Coronary artery (tissue), 2 donors: Measurements from ENCODE around the gene MTMR3.

ENCODE experiments used
- DNase-seq: peaks from one replicate; pipeline ENCODE4 v3.0.0-alpha.2; 2017; ENCODE audit warnings: low spot score
- H3K27ac ChIP-seq, 2 donors: fragments of 200-600 bp; sonication (generic); one replicate each; pipeline ENCODE4 v1.5.1; 2016 to 2019
- H3K4me3 ChIP-seq: fragments of 200-600 bp; sonication (generic); 2 replicates; pipeline ENCODE4 v1.5.1; 2016; ENCODE audit warnings: mild to moderate bottlenecking, moderate library complexity
- TF ChIP-seq, protein P1 (sequence below): fragments of 200-600 bp; sonication (generic); IDR thresholded peaks from one replicate; pipeline ENCODE4 v1.5.1; 2019; ENCODE audit warnings: antibody characterized with exemption

The MTMR3 gene

DNA sequence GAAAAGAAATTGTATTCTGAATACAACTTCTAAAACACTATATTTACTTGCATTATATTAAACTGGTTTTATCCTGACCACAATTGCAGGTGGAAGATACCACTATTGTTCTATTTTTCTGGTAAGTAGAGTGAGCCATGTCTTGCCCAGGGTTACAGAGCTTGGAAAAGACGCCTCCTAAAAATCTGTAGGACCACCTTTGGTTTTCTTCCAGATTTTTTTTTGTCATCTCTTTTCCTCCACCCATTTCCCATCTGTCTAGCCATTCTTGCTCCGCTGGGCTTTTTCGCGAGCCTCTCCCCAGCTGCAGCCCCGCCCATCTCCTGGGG is 294 bp upstream of the MTMR3 start:
- peak overlapping the region; percentile 96 for H3K4me3 ChIP-seq
- TF ChIP-seq, protein P1, sequence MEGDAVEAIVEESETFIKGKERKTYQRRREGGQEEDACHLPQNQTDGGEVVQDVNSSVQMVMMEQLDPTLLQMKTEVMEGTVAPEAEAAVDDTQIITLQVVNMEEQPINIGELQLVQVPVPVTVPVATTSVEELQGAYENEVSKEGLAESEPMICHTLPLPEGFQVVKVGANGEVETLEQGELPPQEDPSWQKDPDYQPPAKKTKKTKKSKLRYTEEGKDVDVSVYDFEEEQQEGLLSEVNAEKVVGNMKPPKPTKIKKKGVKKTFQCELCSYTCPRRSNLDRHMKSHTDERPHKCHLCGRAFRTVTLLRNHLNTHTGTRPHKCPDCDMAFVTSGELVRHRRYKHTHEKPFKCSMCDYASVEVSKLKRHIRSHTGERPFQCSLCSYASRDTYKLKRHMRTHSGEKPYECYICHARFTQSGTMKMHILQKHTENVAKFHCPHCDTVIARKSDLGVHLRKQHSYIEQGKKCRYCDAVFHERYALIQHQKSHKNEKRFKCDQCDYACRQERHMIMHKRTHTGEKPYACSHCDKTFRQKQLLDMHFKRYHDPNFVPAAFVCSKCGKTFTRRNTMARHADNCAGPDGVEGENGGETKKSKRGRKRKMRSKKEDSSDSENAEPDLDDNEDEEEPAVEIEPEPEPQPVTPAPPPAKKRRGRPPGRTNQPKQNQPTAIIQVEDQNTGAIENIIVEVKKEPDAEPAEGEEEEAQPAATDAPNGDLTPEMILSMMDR: no peak
- no peak overlapping the region for H3K27ac ChIP-seq
- DNase-seq: no peak

GRCh38 chr22:29883775-29884097 is 762 bp downstream of the MTMR3 start:
- Histone ChIP-seq H3K4me3 (peak overlapping the region; percentile 96), H3K27ac (peak overlapping the region; percentile 94 to 97)
- DNase-seq: no peak
- TF ChIP-seq, protein P1: no peak

- Histone ChIP-seq H3K27ac (no peak overlapping the region), H3K4me3 (no peak overlapping the region)
- no peak for DNase-seq
- TF ChIP-seq, protein P1: no peak
Measured at GRCh38 chr22:29885610-29886009, 2.6 kb downstream of the MTMR3 start.

DNA sequence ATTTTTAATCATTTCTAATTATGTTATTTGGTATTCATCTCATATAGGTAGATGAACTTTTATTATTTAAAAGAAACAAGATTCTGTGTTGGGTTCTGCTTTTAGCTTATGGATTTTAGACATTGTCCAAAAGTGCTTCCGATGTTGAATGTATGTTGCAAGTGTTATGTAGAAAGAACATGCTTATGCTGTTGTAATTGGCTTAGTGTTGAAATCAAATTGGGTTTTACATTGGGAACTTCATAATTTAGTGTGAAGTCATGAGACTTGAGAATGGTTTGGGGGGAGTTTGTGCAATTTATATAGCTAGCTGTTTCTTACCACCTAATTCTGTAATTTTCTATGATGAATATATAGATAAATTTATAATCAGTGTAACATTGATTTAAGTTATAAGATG is 3.6 kb downstream of the MTMR3 start:
- no peak for DNase-seq
- Histone ChIP-seq H3K4me3 (no peak overlapping the region), H3K27ac (no peak overlapping the region)
- TF ChIP-seq, protein P1: no peak

- Histone ChIP-seq H3K27ac (no peak overlapping the region), H3K4me3 (no peak overlapping the region)
- no peak for DNase-seq
- TF ChIP-seq, protein P1: no peak
Measured at GRCh38 chr22:29887358-29887757, 4.4 kb downstream of the MTMR3 start.

GRCh38 chr22:29890760-29891159 is 7.8 kb downstream of the MTMR3 start:
- TF ChIP-seq, protein P1: no peak
- Histone ChIP-seq H3K27ac (no peak overlapping the region), H3K4me3 (no peak overlapping the region)
- DNase-seq: no peak

- no peak overlapping the region for H3K4me3 ChIP-seq
- TF ChIP-seq, protein P1: no peak
- no peak for DNase-seq
- H3K27ac ChIP-seq: no peak overlapping the region
Measured at GRCh38 chr22:29892315-29893156, 9.6 kb downstream of the MTMR3 start.
